Panc1 (cell line): ENCODE results near the gene PCDHGA1. TPM values are rescaled to one million over a fixed set of nuclear protein-coding genes. Genes with fewer than 3 reads are reported as not detected.

Experiments
- ATAC-seq: fragments of 200-7000 bp; cut with Tn5 transposase; 2 replicates; pipeline ENCODE4 v1.9.1; 2020; ENCODE audit warnings: mild to moderate bottlenecking, moderate library complexity
- BruUV-seq: library from RNA; stranded (reverse); fragments of 400-500 nt; replicated peaks from 2 replicates; lab custom pipeline; 2021; lab: Mats Ljungman, UMichigan
- CTCF ChIA-PET: fragments of 300-600 bp; sonication (Branson Sonifier 250); formaldehyde crosslinking; loops from one replicate; lab custom pipeline; 2022; ENCODE audit warnings: antibody characterized with exemption; lab: Charles Lee
- POLR2A ChIA-PET: fragments of 300-600 bp; sonication (Branson Sonifier 250); formaldehyde crosslinking; loops from one replicate; lab custom pipeline; 2022; ENCODE audit warnings: antibody characterized with exemption; lab: Charles Lee
- DNase-seq: peaks from one replicate; pipeline ENCODE4 v3.0.0-alpha.2; 2010; ENCODE audit warnings: low read depth, low spot score
- H3K27ac ChIP-seq: 2 replicates; pipeline ENCODE4 v1.5.1; 2011; ENCODE audit warnings: mild to moderate bottlenecking, low read length, inconsistent platforms
- H3K27me3 ChIP-seq: fragments of 200-500 bp; sonication (Bioruptor generic); 2 replicates; pipeline ENCODE4 v1.6.0; 2014; ENCODE audit warnings: low read length, inconsistent platforms; ENCODE audit not compliant: control insufficient read depth, insufficient read depth
- H3K36me3 ChIP-seq: fragments of 200-500 bp; sonication (Bioruptor generic); 2 replicates; pipeline ENCODE4 v1.5.1; 2014; ENCODE audit warnings: inconsistent platforms, mild to moderate bottlenecking, low read length, moderate library complexity; ENCODE audit not compliant: control insufficient read depth, insufficient read depth
- H3K4me1 ChIP-seq: 2 replicates; pipeline ENCODE4 v1.5.1; 2011; ENCODE audit warnings: inconsistent platforms, mild to moderate bottlenecking, low read length, moderate library complexity; ENCODE audit not compliant: control insufficient read depth, insufficient read depth
- H3K4me3 ChIP-seq, 2 experiments: 2 replicates each; pipeline ENCODE4 v1.5.1; 2011 to 2012; ENCODE audit warnings: low read depth in 2 of 2, low read length in 2 of 2, mild to moderate bottlenecking in 2 of 2, inconsistent platforms in 1 of 2, moderate library complexity in 1 of 2
- H3K9me3 ChIP-seq: fragments of 200-500 bp; sonication (Bioruptor generic); 2 replicates; pipeline ENCODE4 v1.5.1; 2014; ENCODE audit warnings: low read depth, mild to moderate bottlenecking, inconsistent platforms, low read length, moderate library complexity; ENCODE audit not compliant: control insufficient read depth, insufficient read depth
- CTCF ChIP-seq: fragments of 450-650 bp; IDR thresholded peaks from 2 replicates; pipeline ENCODE4 v1.5.1; 2017; ENCODE audit warnings: mild to moderate bottlenecking
- POLR2AphosphoS5 ChIP-seq: IDR thresholded peaks from 2 replicates; pipeline ENCODE4 v1.6.1; 2012; ENCODE audit warnings: mild to moderate bottlenecking, low read depth, low read length, moderate library complexity
- REST ChIP-seq, 2 experiments: IDR thresholded peaks; 2 replicates each; pipeline ENCODE4 v1.6.1; 2011 to 2012; ENCODE audit warnings: low read depth in 2 of 2, control low read depth in 1 of 2, low read length in 1 of 2, mild to moderate bottlenecking in 1 of 2, moderate library complexity in 1 of 2; ENCODE audit not compliant: insufficient read depth in 1 of 2
- TCF7L2 ChIP-seq: IDR thresholded peaks from 2 replicates; pipeline ENCODE4 v1.6.1; 2011; ENCODE audit warnings: mild to moderate bottlenecking, low read depth, low read length, inconsistent platforms
- in situ Hi-C: cut with HindIII; loops from 2 replicates; pipeline ENCODE4 v1.10.0; 2016; ENCODE audit warnings: low sequenced_read_pairs, low pct_unique_long_range_greater_than_20kb
- intact Hi-C: fragments of 100-400 bp; cut with micrococcal nuclease; formaldehyde crosslinking; loops from one replicate; pipeline ENCODE4 v1.10.0; 2022; ENCODE audit not compliant: unreplicated experiment
- total RNA-seq: library from RNA; stranded (reverse); gene quantifications from one replicate; pipeline ENCODE4 v1.2.1, GENCODE V29; 2021; ENCODE audit not compliant: unreplicated experiment

PCDHGA1 gene
- total RNA-seq, 1 experiment from 2014 or later: 0.92 TPM

- H3K36me3 ChIP-seq: no peaks in the 10 kb centered on the region
- H3K4me1 ChIP-seq: no peaks in the 10 kb centered on the region; the same call in 1 of the 2 replicates
- H3K27me3 ChIP-seq: no peaks in the 10 kb centered on the region
- no TSS peak for BruUV-seq
- H3K27ac ChIP-seq: no peak within 1 kb of the TSS
- no peak for ATAC-seq
- in situ Hi-C loops: no loop called here
- peaks cover 14% of the 10 kb centered on the region; the same call in 1 of the 2 replicates for H3K9me3 ChIP-seq
- intact Hi-C loops: no loop called here
- no peak within 1 kb of the TSS for H3K4me3 ChIP-seq
- no peak for DNase-seq
- ChIA-PET CTCF (interaction anchor here (0.6 to 1.0 kb wide), 3 partner anchors 59 to 143 kb away, joined by 3 to 6 read pairs (median 6); no protein-coding TSS in a partner anchor), POLR2A (no interaction called here)
- TF ChIP-seq CTCF (peak; percentile 60), TCF7L2 (no peak)
These were observed 90.7 kb downstream of the PCDHGA1 start, which contains the start of gene PCDHGA11 for GRCh38 chr5:141420855-141421488. Gene PCDHGA11 (plus strand): TSS chr5:141421051. CDS start chr5:141421228, 177 bp downstream.

- TF ChIP-seq TCF7L2 (no peak), REST (IDR thresholded peaks at IDR 0.05; ENCODE audit: insufficient read depth in 1 of 2, low read depth in 2 of 2, low read length in 1 of 2) (no peak), POLR2AphosphoS5 (no peak), CTCF (no peak)
- H3K4me3 ChIP-seq: no peak overlapping the region
- no peaks in the 10 kb centered on the region for H3K36me3 ChIP-seq
- peaks cover 15% of the 10 kb centered on the region; the same call in 1 of the 2 replicates for H3K9me3 ChIP-seq
- ChIA-PET POLR2A (no interaction called here), CTCF (interaction anchor here (0.6 to 0.8 kb wide), 2 partner anchors 59 to 136 kb away, joined by 3 to 6 read pairs; no protein-coding TSS in a partner anchor)
- DNase-seq: no peak
- ATAC-seq: no peak
- no peaks in the 10 kb centered on the region; the same call in 1 of the 2 replicates for H3K4me1 ChIP-seq
- in situ Hi-C loops: no loop called here
- BruUV-seq: no TSS peak
- intact Hi-C loops: no loop called here
- no peaks in the 10 kb centered on the region for H3K27me3 ChIP-seq
- H3K27ac ChIP-seq: no peak overlapping the region
These were observed 91.2 kb downstream of the PCDHGA1 start for GRCh38 chr5:141421489-141421855.
